H9 (cell line): Measurements from ENCODE around the gene ATG4D. TPM values are rescaled to one million over a fixed set of nuclear protein-coding genes. Genes with fewer than 3 reads are reported as not detected.
A peak's percentile ranks its signal among the peaks of the same experiment; 100 is the strongest.

Experiments
- DNase-seq: peaks from one replicate; pipeline ENCODE4 v3.0.0-alpha.2; 2017
- H2AFZ ChIP-seq: one replicate; pipeline ENCODE4 v1.6.1; 2013; ENCODE audit warnings: mild to moderate bottlenecking, low read length, control low read depth, moderate library complexity
- H2AK5ac ChIP-seq: 2 replicates; pipeline ENCODE4 v1.6.1; 2013; ENCODE audit warnings: low read length, control low read depth, mixed read lengths; ENCODE audit not compliant: insufficient read length
- H2BK120ac ChIP-seq: one replicate; pipeline ENCODE4 v1.6.1; 2013; ENCODE audit warnings: low read depth, mild to moderate bottlenecking, low read length, control low read depth, inconsistent platforms; ENCODE audit not compliant: poor library complexity, severe bottlenecking
- H2BK12ac ChIP-seq: 2 replicates; pipeline ENCODE4 v1.6.1; 2013; ENCODE audit warnings: low read length, control low read depth, mixed read lengths, low read depth; ENCODE audit not compliant: insufficient read length
- H2BK15ac ChIP-seq: 2 replicates; pipeline ENCODE4 v1.6.1; 2013; ENCODE audit warnings: low read depth, low read length, control low read depth
- H2BK20ac ChIP-seq: one replicate; pipeline ENCODE4 v1.6.1; 2013; ENCODE audit warnings: low read depth, mild to moderate bottlenecking, low read length, control low read depth, inconsistent platforms; ENCODE audit not compliant: poor library complexity, severe bottlenecking
- H2BK5ac ChIP-seq: 2 replicates; pipeline ENCODE4 v1.6.1; 2013; ENCODE audit warnings: low read length, control low read depth, mixed read lengths; ENCODE audit not compliant: insufficient read length
- H3K14ac ChIP-seq: 2 replicates; pipeline ENCODE4 v1.6.1; 2013; ENCODE audit warnings: low read length, control low read depth; ENCODE audit not compliant: insufficient read depth
- H3K18ac ChIP-seq: 2 replicates; pipeline ENCODE4 v1.6.1; 2013; ENCODE audit warnings: low read depth, mild to moderate bottlenecking, mixed read lengths, low read length, control low read depth; ENCODE audit not compliant: insufficient read length
- H3K23ac ChIP-seq: 2 replicates; pipeline ENCODE4 v1.6.1; 2013; ENCODE audit warnings: low read length, control low read depth, mixed read lengths, low read depth; ENCODE audit not compliant: insufficient read length
- H3K23me2 ChIP-seq: 2 replicates; pipeline ENCODE4 v1.6.1; 2013; ENCODE audit warnings: low read depth, mild to moderate bottlenecking, mixed read lengths, low read length, control low read depth; ENCODE audit not compliant: insufficient read length, poor library complexity, severe bottlenecking
- H3K27ac ChIP-seq: 2 replicates; pipeline ENCODE4 v1.5.1; 2013; ENCODE audit warnings: low read length, control low read depth, mixed read lengths, low read depth; ENCODE audit not compliant: insufficient read length
- H3K27me3 ChIP-seq: 2 replicates; pipeline ENCODE4 v1.6.1; 2013; ENCODE audit warnings: low read length, control low read depth, inconsistent platforms; ENCODE audit not compliant: insufficient read depth
- H3K4ac ChIP-seq: 2 replicates; pipeline ENCODE4 v1.6.1; 2013; ENCODE audit warnings: low read depth, mild to moderate bottlenecking, control low read depth, inconsistent platforms, low read length, moderate library complexity
- H3K4me1 ChIP-seq: 2 replicates; pipeline ENCODE4 v1.6.1; 2013; ENCODE audit warnings: low read length, control low read depth, inconsistent platforms; ENCODE audit not compliant: insufficient read depth
- H3K4me2 ChIP-seq: 2 replicates; pipeline ENCODE4 v1.6.1; 2013; ENCODE audit warnings: low read length, control low read depth, mixed read lengths; ENCODE audit not compliant: insufficient read length, insufficient read depth
- H3K56ac ChIP-seq: 2 replicates; pipeline ENCODE4 v1.6.1; 2013; ENCODE audit warnings: low read depth, mild to moderate bottlenecking, mixed read lengths, low read length, control low read depth; ENCODE audit not compliant: insufficient read length
- H3K79me1 ChIP-seq: 2 replicates; pipeline ENCODE4 v1.6.1; 2013; ENCODE audit warnings: low read depth, mild to moderate bottlenecking, moderate library complexity, low read length, control low read depth, inconsistent platforms; ENCODE audit not compliant: insufficient read depth, poor library complexity, severe bottlenecking
- H3K79me2 ChIP-seq: 2 replicates; pipeline ENCODE4 v1.6.1; 2013; ENCODE audit warnings: low read length, control low read depth, inconsistent platforms; ENCODE audit not compliant: insufficient read depth
- H3K9ac ChIP-seq: 2 replicates; pipeline ENCODE4 v1.6.1; 2013; ENCODE audit warnings: low read length, control low read depth, mixed read lengths; ENCODE audit not compliant: insufficient read length; ENCODE audit errors: extremely low read depth
- H3K9me3 ChIP-seq: one replicate; pipeline ENCODE4 v1.6.1; 2013; ENCODE audit warnings: low read depth, low read length, inconsistent platforms; ENCODE audit not compliant: control insufficient read depth
- H3T11ph ChIP-seq: one replicate; pipeline ENCODE4 v1.6.1; 2013; ENCODE audit warnings: mild to moderate bottlenecking, low read length, control low read depth, inconsistent platforms
- H4K20me1 ChIP-seq: one replicate; pipeline ENCODE4 v1.6.1; 2013; ENCODE audit not compliant: control insufficient read depth, insufficient read length, insufficient read depth
- H4K5ac ChIP-seq: 2 replicates; pipeline ENCODE4 v1.6.1; 2013; ENCODE audit warnings: low read depth, mild to moderate bottlenecking, mixed read lengths, low read length, control low read depth; ENCODE audit not compliant: insufficient read length
- H4K8ac ChIP-seq: replicated peaks from 2 replicates; pipeline ENCODE4 v1.6.1; 2013; ENCODE audit warnings: low read length, control low read depth, mixed read lengths, low read depth; ENCODE audit not compliant: insufficient read length
- H4K91ac ChIP-seq: 2 replicates; pipeline ENCODE4 v1.6.1; 2013; ENCODE audit warnings: low read depth, mild to moderate bottlenecking, moderate library complexity, mixed read lengths, low read length, control low read depth; ENCODE audit not compliant: insufficient read length
- H3K27ac Mint-ChIP-seq, 3 experiments: 2 replicates in 2 of 3; 3 replicates in 1 of 3; pipeline ENCODE4 v1.8.0; 2020 to 2021; ENCODE audit warnings: mixed read lengths in 3 of 3, mild to moderate bottlenecking in 1 of 3, moderate library complexity in 1 of 3
- H3K27me3 Mint-ChIP-seq: 2 replicates; pipeline ENCODE4 v1.8.0; 2021; ENCODE audit warnings: low read depth, mild to moderate bottlenecking, moderate library complexity, mixed read lengths
- H3K36me3 Mint-ChIP-seq, 3 experiments: 2 replicates in 2 of 3; 3 replicates in 1 of 3; pipeline ENCODE4 v1.8.0; 2020 to 2021; ENCODE audit warnings: low read depth in 3 of 3, mixed read lengths in 3 of 3; ENCODE audit not compliant: insufficient read depth in 1 of 3
- H3K4me1 Mint-ChIP-seq, 2 experiments: 2 replicates each; pipeline ENCODE4 v1.8.0; 2020; ENCODE audit warnings: mixed read lengths in 2 of 2
- H3K4me3 Mint-ChIP-seq, 2 experiments: 2 replicates in 1 of 2; 3 replicates in 1 of 2; pipeline ENCODE4 v1.8.0; 2020 to 2021; ENCODE audit warnings: mild to moderate bottlenecking in 2 of 2, mixed read lengths in 2 of 2, moderate library complexity in 1 of 2
- H3K9me3 Mint-ChIP-seq, 2 experiments: 2 replicates in 1 of 2; 3 replicates in 1 of 2; pipeline ENCODE4 v1.8.0; 2020; ENCODE audit warnings: mild to moderate bottlenecking in 2 of 2, mixed read lengths in 2 of 2, moderate library complexity in 1 of 2
- CTCF ChIP-seq: fragments of 200-600 bp; sonication (generic); conservative IDR thresholded peaks from 3 replicates; pipeline ENCODE4 v1.8.0; 2021; ENCODE audit warnings: antibody characterized with exemption, mild to moderate bottlenecking
- WGBS: extraction: QIAGEN DNeasy Blood & Tissue Kit; methylation state at CpG from one replicate; pipeline ENCODE4 v1.1.7; 2013; ENCODE audit warnings: missing lambda C conversion rate, low lambda C conversion rate, mixed read lengths; ENCODE audit not compliant: insufficient read length; ENCODE audit errors: extremely low coverage; 5-methylcytosine and 5-hydroxymethylcytosine counted together
- total RNA-seq: library from RNA; stranded (reverse); gene quantifications from 2 replicates; pipeline ENCODE4 v1.2.1, GENCODE V29; 2021

ATG4D gene
- total RNA-seq, 1 experiment from 2014 or later = 55.8 TPM

GRCh38 chr19:10551698-10552301 lies 8.1 kb downstream of the ATG4D start:
- Histone ChIP-seq H3K18ac (no peak overlapping the region), H3K79me2 (no peaks in the 10 kb centered on the region), H3K4me2 (no peak overlapping the region), H3K27ac (no peak overlapping the region), H3K27me3 (no peaks in the 10 kb centered on the region), H2BK5ac (no peak overlapping the region), H3K4ac (no peak overlapping the region), H4K5ac (no peak overlapping the region), H3K4me1 (no peaks in the 10 kb centered on the region), H3K79me1 (no peaks in the 10 kb centered on the region), H4K8ac (no peak overlapping the region), H3T11ph (no peak overlapping the region), H2BK20ac (no peak overlapping the region), H2BK15ac (no peak overlapping the region), H3K23ac (no peak overlapping the region), H2AK5ac (no peak overlapping the region), H2BK120ac (no peak overlapping the region), H3K56ac (no peak overlapping the region), H2BK12ac (no peak overlapping the region), H3K14ac (no peak overlapping the region; the same call in 1 of the 2 replicates), H3K9me3 (no peaks in the 10 kb centered on the region), H3K9ac (no peak overlapping the region), H4K20me1 (no peaks in the 10 kb centered on the region), H2AFZ (no peak overlapping the region), H3K23me2 (no peaks in the 10 kb centered on the region), H4K91ac (no peak overlapping the region)
- H3K4me1 Mint-ChIP-seq = no peaks in the 10 kb centered on the region
- peak; percentile 55 for DNase-seq
- H3K27me3 Mint-ChIP-seq = no peaks in the 10 kb centered on the region
- no peaks in the 10 kb centered on the region for H3K9me3 Mint-ChIP-seq
- peak; percentile 42; the same call in 2 of the 3 replicates for TF ChIP-seq CTCF
- WGBS = no CpG with 5 or more reads among the region's 12 CpGs
- peaks cover 34 to 89% (median 77%) of the 10 kb centered on the region in 3 experiments; a peak in 6 of 7 replicates for H3K36me3 Mint-ChIP-seq
- no peak overlapping the region for H3K4me3 Mint-ChIP-seq
- H3K27ac Mint-ChIP-seq = no peak overlapping the region
